H1 (cell line): ENCODE data around the gene MOGAT3. TPM values are rescaled to one million over a fixed set of nuclear protein-coding genes. Genes with fewer than 3 reads are reported as not detected.

ENCODE experiments used
- ATF2 ChIP-seq: IDR thresholded peaks from 2 replicates; pipeline ENCODE4 v1.6.1; 2012; ENCODE audit warnings: low read length, inconsistent platforms
- BCL11A ChIP-seq, 2 experiments: IDR thresholded peaks; one replicate each; pipeline ENCODE4 v1.6.1; 2011; ENCODE audit warnings: low read depth in 2 of 2, low read length in 2 of 2, mild to moderate bottlenecking in 2 of 2
- BRCA1 ChIP-seq: IDR thresholded peaks from 2 replicates; pipeline ENCODE4 v1.6.1; 2012; ENCODE audit warnings: low read depth, low read length, improper control_type of control experiment
- CHD2 ChIP-seq: IDR thresholded peaks from 2 replicates; pipeline ENCODE4 v1.6.1; 2012; ENCODE audit warnings: low read length, improper control_type of control experiment
- EGR1 ChIP-seq: IDR thresholded peaks from 2 replicates; pipeline ENCODE4 v1.6.1; 2011; ENCODE audit warnings: low read depth, low read length, borderline replicate concordance
- EP300 ChIP-seq, 2 experiments: IDR thresholded peaks; 1 replicate in 1 of 2; 2 replicates in 1 of 2; pipeline ENCODE4 v1.6.1; 2011 to 2012; ENCODE audit warnings: low read depth in 2 of 2, low read length in 2 of 2, mild to moderate bottlenecking in 2 of 2, borderline replicate concordance in 1 of 2, inconsistent platforms in 1 of 2, moderate library complexity in 1 of 2
- EZH2 ChIP-seq: fragments of 200-600 bp; sonication (generic); IDR thresholded peaks from 2 replicates; pipeline ENCODE4 v1.7.1; 2012; ENCODE audit warnings: low read depth, mild to moderate bottlenecking, moderate library complexity, low read length, inconsistent platforms; ENCODE audit not compliant: severe bottlenecking
- GABPA ChIP-seq: IDR thresholded peaks from 2 replicates; pipeline ENCODE4 v1.6.1; 2011; ENCODE audit warnings: mild to moderate bottlenecking, low read length, moderate library complexity, borderline replicate concordance; ENCODE audit not compliant: insufficient read depth
- KDM1A ChIP-seq: fragments of 200-600, 300-600 bp; sonication (generic); IDR thresholded peaks from 2 replicates; pipeline ENCODE4 v1.7.1; 2016; ENCODE audit warnings: mild to moderate bottlenecking, low read length, borderline replicate concordance
- NRF1 ChIP-seq: IDR thresholded peaks from 2 replicates; pipeline ENCODE4 v1.6.1; 2011; ENCODE audit warnings: mild to moderate bottlenecking, low read depth, low read length, improper control_type of control experiment
- PHF8 ChIP-seq: fragments of 200-600 bp; sonication (generic); conservative IDR thresholded peaks from 2 replicates; pipeline ENCODE4 v1.7.1; 2012; ENCODE audit warnings: low read depth, mild to moderate bottlenecking, inconsistent platforms, low read length, moderate library complexity
- RBBP5 ChIP-seq: IDR thresholded peaks from 2 replicates; pipeline ENCODE4 v1.7.1; 2012; ENCODE audit warnings: low read depth, mild to moderate bottlenecking, inconsistent platforms, low read length, moderate library complexity, borderline replicate concordance
- RNF2 ChIP-seq: fragments of 200-900, 300-1000 bp; sonication (generic); IDR thresholded peaks from 2 replicates; pipeline ENCODE4 v1.7.1; 2016; ENCODE audit warnings: borderline replicate concordance, low read depth, mild to moderate bottlenecking, antibody characterized with exemption, low read length; ENCODE audit not compliant: poor library complexity, severe bottlenecking; ENCODE audit errors: missing control alignments
- SAP30 ChIP-seq: fragments of 300-600 bp; sonication (generic); IDR thresholded peaks from 2 replicates; pipeline ENCODE4 v1.7.1; 2012; ENCODE audit warnings: low read length, moderate library complexity, mild to moderate bottlenecking, inconsistent platforms; ENCODE audit not compliant: insufficient read depth, insufficient replicate concordance
- SIX5 ChIP-seq: IDR thresholded peaks from 2 replicates; pipeline ENCODE4 v1.6.1; 2011; ENCODE audit warnings: mild to moderate bottlenecking, low read depth, low read length
- SP2 ChIP-seq: IDR thresholded peaks from 2 replicates; pipeline ENCODE4 v1.6.1; 2012; ENCODE audit warnings: mild to moderate bottlenecking, low read length, inconsistent platforms
- SRF ChIP-seq: IDR thresholded peaks from 2 replicates; pipeline ENCODE4 v1.6.1; 2011; ENCODE audit warnings: mild to moderate bottlenecking, low read depth, low read length, moderate library complexity
- SUZ12 ChIP-seq: fragments of 200-600 bp; sonication (generic); IDR thresholded peaks from 2 replicates; pipeline ENCODE4 v1.6.1; 2012; ENCODE audit warnings: mild to moderate bottlenecking, inconsistent platforms, low read length, moderate library complexity, mixed read lengths
- TAF7 ChIP-seq: optimal IDR thresholded peaks from 2 replicates; pipeline ENCODE3; 2011; ENCODE audit warnings: low read depth, mild to moderate bottlenecking, inconsistent platforms, low read length, moderate library complexity, borderline replicate concordance
- ZNF274 ChIP-seq: IDR thresholded peaks from 2 replicates; pipeline ENCODE4 v1.7.0; 2012; ENCODE audit warnings: low read length, borderline replicate concordance; ENCODE audit errors: extremely low read depth
- polyA plus RNA-seq, 7 experiments: library from polyadenylated mRNA; depleted of rRNA in 3 of 7; stranded (reverse) in 5 of 7; unstranded in 2 of 7; fragments of >200 nt in 5 of 7; fragments of 200-250 nt in 2 of 7; gene quantifications; 1 replicate in 5 of 7; 2 replicates in 1 of 7; 4 replicates in 1 of 7; pipeline versions ENCODE4 v1.2.1 to v1.2.3, GENCODE V29; 2011 to 2013; ENCODE audit warnings: missing spikeins in 2 of 7, mixed read lengths in 2 of 7
- total RNA-seq: library from RNA; stranded (reverse); fragmentation: NEBNext Ultra II Directional; extraction: Animal tissue kit (Norgen Biotek cat#: 25700); gene quantifications from 2 replicates; pipeline ENCODE4 v1.2.1, GENCODE V29; 2021

MOGAT3 gene
- total and polyA plus RNA-seq, 2 of the 8 experiments (the other 6 are each of a cell fraction or from before 2014, with no cell fraction given), result 0.21 to 0.82 TPM

- TF ChIP-seq RNF2 (peak; percentile 20), SIX5 (no peak), SUZ12 (0 out of 2 replicates have a peak, but pooled peaks have one; percentile 49), ZNF274 (no peak), GABPA (no peak), SAP30 (no peak), PHF8 (no peak), TAF7 (no peak), CHD2 (no peak), RBBP5 (no peak), EZH2 (peak; percentile 18), BRCA1 (no peak), SP2 (no peak), SRF (no peak), ATF2 (no peak), EP300 (IDR thresholded peaks at IDR 0.05; ENCODE audit: borderline replicate concordance in 1 of 2, low read depth in 2 of 2, low read length in 2 of 2) (no peak), BCL11A (IDR thresholded peaks at IDR 0.05; ENCODE audit: low read depth in 2 of 2, low read length in 2 of 2) (no peak), KDM1A (0 out of 2 replicates have a peak, but pooled peaks have one; percentile 16), NRF1 (no peak), EGR1 (no peak)
These were observed 33.0 kb downstream of the MOGAT3 start (continued) for GRCh38 chr7:101167645-101168411.
